Upper lobe of left lung (tissue), 4 donors: Measurements from ENCODE around the gene LCN15.

Experiments used
- CTCF ChIP-seq, 6 experiments: fragments of 450-650 bp in 4 of 6; fragments of 200-600 bp in 2 of 6; sonication (generic) in 2 of 6; IDR thresholded peaks; one replicate each; pipeline ENCODE4 v1.5.1; 2016 to 2019; ENCODE audit warnings: antibody characterized with exemption in 6 of 6
- EP300 ChIP-seq, 4 donors: sonication (generic); formaldehyde crosslinking; IDR thresholded peaks; one replicate each; pipeline ENCODE4 v1.5.1; 2017; ENCODE audit warnings: antibody characterized with exemption in 4 of 4, control low read depth in 2 of 4
- POLR2A ChIP-seq, 4 donors: fragments of 450-650 bp; IDR thresholded peaks; one replicate each; pipeline ENCODE4 v1.5.1; 2016 to 2017; ENCODE audit warnings: antibody characterized with exemption in 4 of 4, mild to moderate bottlenecking in 2 of 4
- POLR2AphosphoS5 ChIP-seq, 2 donors: sonication (generic); formaldehyde crosslinking; IDR thresholded peaks; one replicate each; pipeline ENCODE4 v1.5.1; 2017; ENCODE audit warnings: antibody characterized with exemption in 2 of 2

GRCh38 chr9:136722093-136722968, 42.0 kb downstream of the LCN15 start:
- TF ChIP-seq CTCF (IDR thresholded peaks at IDR 0.05) (no peak), POLR2A (IDR thresholded peaks at IDR 0.05) (no peak), POLR2AphosphoS5 (IDR thresholded peaks at IDR 0.05) (no peak), EP300 (IDR thresholded peaks at IDR 0.05) (no peak)
